ENCODE results near the gene KCNT2.
A peak's percentile ranks its signal among the peaks of the same experiment; 100 is the strongest.

The KCNT2 gene

DNA sequence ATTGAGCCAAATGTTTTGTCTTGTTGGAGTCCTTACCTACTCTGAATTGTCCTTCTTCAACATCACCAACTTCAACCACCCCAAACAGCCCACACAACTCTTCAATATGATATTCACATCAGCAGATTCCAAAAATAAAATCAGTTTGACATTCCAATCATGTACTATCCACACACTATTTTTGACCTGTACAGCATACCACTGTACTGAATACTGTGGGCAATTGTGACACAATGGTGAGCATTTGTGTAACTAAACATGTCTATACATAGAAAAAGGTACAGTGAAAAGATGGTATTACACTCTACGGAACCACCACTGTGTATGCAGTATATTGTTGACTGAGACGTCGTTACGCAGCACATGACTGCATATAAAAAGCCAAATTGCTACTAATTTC lies 223.1 kb downstream of the KCNT2 start:
- no peak for DNase-seq

DNA sequence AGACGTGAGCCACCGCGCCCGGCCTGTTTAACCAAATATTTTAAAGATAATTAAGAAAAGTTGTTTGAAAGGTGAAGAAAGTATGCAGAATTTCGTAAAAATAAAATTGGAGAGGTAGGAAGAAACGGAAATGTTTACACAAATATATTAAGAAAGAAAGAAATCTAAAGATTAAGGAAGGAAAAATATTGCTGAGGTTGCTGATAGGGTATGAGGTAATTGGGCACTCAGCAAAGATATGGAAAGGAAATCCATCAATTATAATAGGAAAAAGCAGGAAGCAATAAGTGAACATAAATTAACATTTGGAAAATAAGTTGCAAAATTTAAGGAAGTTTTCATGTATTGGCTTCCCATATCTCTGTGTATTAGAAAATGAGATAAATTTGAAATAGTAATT lies 225.9 kb downstream of the KCNT2 start:
- DNase-seq: no peak

DNA sequence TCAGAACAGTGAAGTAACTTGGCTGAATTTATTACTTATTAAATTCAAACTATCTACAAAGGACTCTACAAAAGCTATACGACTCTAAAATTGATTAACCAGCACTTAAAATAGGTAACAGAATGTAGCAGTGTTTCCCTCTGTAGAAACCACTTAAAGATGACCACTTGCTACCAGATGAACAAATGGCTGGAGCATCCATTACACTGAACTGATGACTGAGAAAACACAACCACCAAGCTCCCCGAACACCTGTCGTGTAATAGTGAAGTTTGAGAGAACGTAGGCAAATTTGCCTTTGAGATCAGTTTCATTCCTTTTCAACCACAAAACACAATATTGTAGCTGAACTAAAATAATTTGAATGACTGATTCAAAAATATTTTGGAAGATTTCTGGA lies 226.7 kb downstream of the KCNT2 start:
- peak; percentile 48 for DNase-seq

GRCh38 chr1:196380316-196380715 lies 227.9 kb downstream of the KCNT2 start:
- DNase-seq: peak; percentile 57

- no peak for DNase-seq
Observed at GRCh38 chr1:196377811-196378210, 230.4 kb downstream of the KCNT2 start.

- no peak for DNase-seq
Observed at GRCh38 chr1:196376630-196377328, 231.5 kb downstream of the KCNT2 start.

DNA sequence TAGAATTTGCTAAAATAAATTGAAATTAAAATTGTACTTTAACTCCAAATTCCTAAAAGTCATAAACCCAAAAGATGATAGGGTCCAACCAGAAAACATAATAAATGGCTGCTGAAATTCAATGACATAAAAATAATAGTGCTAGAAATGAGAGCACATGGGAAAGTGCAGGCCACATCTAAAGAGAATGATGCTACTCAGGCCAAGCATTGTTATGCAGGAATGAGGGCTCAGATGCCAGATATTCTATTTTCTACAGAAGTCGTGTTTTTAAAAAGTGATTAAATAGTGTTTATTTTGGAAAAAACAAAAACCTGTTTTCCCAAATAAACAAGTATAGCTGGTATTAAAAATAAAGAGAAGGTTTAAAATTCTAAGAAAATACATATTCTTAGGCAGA lies 234.4 kb downstream of the KCNT2 start:
- no peak for DNase-seq

DNA sequence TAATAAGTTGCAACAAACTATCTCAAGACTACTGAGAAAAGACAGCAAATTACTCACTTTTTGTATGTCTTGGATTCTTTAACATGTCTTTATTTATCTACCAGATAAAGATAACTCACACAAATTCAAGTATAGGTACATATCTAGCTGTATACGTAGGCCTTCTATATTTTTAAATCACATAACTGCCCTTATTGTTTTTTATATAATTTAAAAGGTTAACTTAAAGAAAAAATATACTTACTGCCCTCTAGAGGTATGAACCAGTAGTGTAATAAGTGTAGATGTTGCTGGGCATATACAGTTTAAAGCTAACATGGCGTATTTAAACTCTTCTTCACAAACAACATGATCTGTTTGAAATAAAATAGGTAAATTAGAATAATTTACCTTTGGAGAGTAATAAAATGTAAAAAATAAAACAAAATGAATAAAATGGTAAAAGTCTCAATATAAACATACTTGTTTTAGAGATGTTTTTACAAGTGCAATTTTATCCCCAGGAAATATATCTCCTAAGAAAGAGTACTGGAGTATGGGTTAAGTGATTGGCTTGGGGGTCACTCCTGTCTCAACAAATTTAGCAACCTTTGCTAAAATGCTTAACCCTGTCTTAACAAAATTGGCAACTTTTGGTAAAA lies 235.2 kb downstream of the KCNT2 start:
- no peak for DNase-seq

DNA sequence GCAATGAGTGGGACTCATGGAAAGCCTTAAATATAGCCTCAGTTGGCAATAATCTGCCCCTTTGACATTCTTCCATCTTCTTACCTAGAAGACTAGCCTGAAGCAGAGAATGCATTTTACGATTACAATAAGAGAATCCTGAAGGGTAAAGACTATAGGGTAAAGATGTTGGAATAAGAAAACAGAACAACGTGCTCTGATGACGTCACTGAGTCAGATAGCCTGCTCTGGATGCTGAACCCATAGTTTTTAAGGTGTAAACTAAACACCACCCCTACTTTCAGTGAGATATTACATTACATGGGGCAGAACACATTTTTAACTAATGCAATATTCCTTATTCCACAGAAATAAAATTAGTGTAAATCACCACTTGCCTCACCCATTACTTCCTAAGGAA lies 240.4 kb downstream of the KCNT2 start:
- DNase-seq: no peak

GRCh38 chr1:196366817-196367495 lies 241.3 kb downstream of the KCNT2 start:
- DNase-seq: no peak

DNA sequence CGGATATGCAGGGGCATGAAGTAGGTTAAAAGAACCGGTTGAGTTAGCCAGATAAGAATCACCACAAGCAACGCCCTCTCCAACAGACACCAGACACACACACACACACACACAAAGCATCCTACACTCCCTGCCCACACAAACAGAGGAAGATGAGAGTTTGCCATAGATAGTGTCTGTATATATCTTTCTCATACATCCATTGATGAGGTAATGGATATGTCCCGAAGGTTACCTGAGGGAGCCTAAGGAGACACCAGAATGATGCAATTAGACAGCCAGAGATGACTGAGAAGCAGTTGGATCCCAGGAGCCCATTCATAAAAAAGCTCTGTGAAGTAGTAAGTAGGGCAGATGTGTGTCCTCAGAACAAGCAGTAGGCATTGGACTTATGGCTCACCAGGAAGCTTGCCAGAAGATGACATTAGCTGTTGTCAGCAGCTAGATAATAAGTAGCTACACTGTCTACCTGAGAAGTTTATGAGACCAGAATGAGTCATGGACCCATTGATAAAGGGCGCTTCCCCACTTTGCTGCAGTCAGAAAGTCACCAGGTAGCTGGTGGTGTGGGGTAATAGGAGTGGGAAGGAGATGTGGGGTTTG lies 247.0 kb downstream of the KCNT2 start:
- DNase-seq: no peak

DNA sequence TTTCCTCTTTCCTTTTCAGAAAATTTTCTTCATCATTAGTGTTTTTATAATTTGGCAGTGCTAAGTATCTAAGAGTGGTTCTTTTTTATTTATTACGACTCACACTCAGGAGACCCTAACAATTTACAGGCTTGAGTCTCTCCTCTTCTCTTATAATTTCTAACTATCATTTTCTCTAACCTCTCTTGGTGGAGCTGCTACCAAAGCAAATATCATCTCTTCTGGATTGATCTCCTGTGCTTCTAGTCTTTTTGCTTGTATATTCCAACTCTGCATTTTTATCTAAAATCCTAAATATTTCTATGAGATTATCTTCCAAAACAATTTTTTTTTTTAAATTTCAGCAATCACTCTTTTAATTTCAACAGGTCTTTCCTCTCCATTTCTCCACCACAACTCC lies 250.3 kb downstream of the KCNT2 start:
- no peak for DNase-seq

GRCh38 chr1:196355206-196355786 lies 252.9 kb downstream of the KCNT2 start:
- no peak for DNase-seq

- no peak for DNase-seq
Observed at GRCh38 chr1:196344453-196344852, 263.8 kb downstream of the KCNT2 start.

DNA sequence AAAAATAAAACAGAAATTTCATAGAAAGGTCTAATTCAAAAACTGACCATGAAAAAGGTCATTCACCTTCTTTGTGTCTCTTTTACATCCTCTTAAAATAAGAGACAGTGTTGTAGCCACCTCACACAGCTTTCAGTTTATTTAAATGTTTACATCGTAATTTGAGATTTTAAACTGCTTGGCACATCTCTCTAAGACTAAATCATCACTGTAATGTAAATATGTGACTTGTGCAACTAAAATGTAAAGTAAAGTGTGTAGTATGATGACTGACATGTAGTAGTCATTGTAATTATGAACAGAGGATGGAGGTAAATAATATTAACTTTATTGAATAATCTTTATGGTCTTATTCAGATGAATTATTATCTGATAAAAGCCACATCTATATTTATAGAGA lies 283.9 kb downstream of the KCNT2 start:
- no peak for DNase-seq

DNA sequence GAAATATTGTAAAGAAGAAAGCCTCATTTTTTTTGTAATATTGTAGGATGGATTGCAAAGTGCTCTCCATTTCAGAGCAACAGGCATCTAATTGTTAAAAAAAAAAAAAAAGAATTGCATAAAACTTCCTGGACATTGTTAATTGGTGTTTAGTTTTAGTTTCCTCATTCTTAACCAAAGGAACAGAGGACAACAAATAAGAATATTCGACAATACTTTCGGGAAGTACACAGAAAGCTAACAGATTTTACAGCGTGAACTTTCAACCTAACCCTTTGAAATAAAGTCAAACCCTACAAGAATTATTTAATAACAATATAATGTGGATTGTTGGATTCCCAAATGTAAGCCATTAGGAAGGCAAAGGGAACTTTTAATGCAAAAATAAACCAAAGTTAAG lies 284.4 kb downstream of the KCNT2 start:
- no peak for DNase-seq

- no peak for DNase-seq
Observed at GRCh38 chr1:196319301-196319700, 288.9 kb downstream of the KCNT2 start.

GRCh38 chr1:196317535-196318522 lies 290.4 kb downstream of the KCNT2 start:
- DNase-seq: peak; percentile 31

- DNase-seq: no peak
Observed at GRCh38 chr1:196312739-196313138, 295.5 kb downstream of the KCNT2 start.

DNA sequence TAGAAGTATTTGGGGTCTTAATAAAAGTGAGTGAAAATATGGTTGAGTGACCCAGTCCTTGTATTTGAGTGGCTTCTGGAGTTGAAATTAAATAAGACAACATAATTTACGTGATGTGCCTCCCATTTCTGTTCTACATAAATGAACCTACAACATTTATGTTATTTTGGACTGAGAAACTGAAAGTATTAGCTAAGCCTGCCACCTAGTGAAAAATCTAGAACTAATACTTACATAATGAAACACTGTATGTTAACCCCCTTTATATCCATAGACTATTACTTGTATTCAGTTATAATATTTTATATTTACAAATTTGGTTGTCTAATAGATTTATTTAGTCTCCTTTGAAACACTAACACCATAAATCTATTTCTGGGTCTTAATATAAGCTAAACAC lies 298.9 kb downstream of the KCNT2 start:
- DNase-seq: no peak

DNA sequence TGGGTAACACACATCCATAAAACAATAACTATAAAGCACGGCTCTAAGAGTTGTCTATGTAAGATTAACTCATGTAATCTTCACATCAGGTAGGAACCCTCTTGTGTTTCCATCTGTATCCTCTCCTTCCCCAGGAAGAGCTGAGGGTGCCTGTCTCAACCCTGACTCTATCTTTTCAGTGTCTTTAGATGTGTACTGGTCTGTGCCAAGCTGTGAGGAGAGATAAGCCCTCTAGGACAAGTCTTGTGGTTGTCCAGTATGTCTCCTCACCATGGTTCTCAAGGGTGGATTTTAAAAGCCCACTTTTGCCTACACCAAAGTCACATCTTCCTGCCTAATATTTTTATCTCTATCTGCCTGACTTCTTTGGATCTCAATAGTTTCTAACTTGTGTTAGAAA lies 300.1 kb downstream of the KCNT2 start:
- DNase-seq: no peak

- no peak for DNase-seq
Observed at GRCh38 chr1:196306421-196306820, 301.8 kb downstream of the KCNT2 start.

All from NCI-H1092 (cell line).